NCI-H1048 (cell line): ENCODE measurements around the gene SFRP2.

Source experiments
- DNase-seq: peaks from one replicate; lab custom pipeline; 2025; lab: John Stamatoyannopoulos, UW

SFRP2 gene

GRCh38 chr4:153794006-153794405 is 5.1 kb upstream of the SFRP2 start:
- DNase-seq, result no peak

- DNase-seq, result no peak
Observed at GRCh38 chr4:153792618-153793247, 3.9 kb upstream of the SFRP2 start.

- no peak for DNase-seq
Observed at GRCh38 chr4:153791746-153792617, 3.1 kb upstream of the SFRP2 start.

- no peak for DNase-seq
Observed at GRCh38 chr4:153790962-153791551, 2.2 kb upstream of the SFRP2 start.

GRCh38 chr4:153790500-153790865 is 1.6 kb upstream of the SFRP2 start:
- no peak for DNase-seq

- no peak for DNase-seq
Observed at GRCh38 chr4:153789741-153790499, 1.0 kb upstream of the SFRP2 start.

- DNase-seq, result no peak
Observed at GRCh38 chr4:153788051-153788412, 851 bp downstream of the SFRP2 start.

- no peak for DNase-seq
Observed at GRCh38 chr4:153787575-153787974, 1.3 kb downstream of the SFRP2 start.

GRCh38 chr4:153787061-153787560 is 1.8 kb downstream of the SFRP2 start:
- DNase-seq, result no peak

GRCh38 chr4:153785910-153786721 is 2.8 kb downstream of the SFRP2 start:
- no peak for DNase-seq

GRCh38 chr4:153784166-153784699 is 4.7 kb downstream of the SFRP2 start:
- no peak for DNase-seq

GRCh38 chr4:153782581-153782980 is 6.3 kb downstream of the SFRP2 start:
- no peak for DNase-seq

GRCh38 chr4:153781717-153782416 is 7.0 kb downstream of the SFRP2 start:
- DNase-seq, result no peak

GRCh38 chr4:153781280-153781679 is 7.6 kb downstream of the SFRP2 start:
- DNase-seq, result no peak

GRCh38 chr4:153780876-153781275 is 8.0 kb downstream of the SFRP2 start:
- no peak for DNase-seq

- DNase-seq, result no peak
Observed at GRCh38 chr4:153780221-153780620, 8.7 kb downstream of the SFRP2 start.

- DNase-seq, result no peak
Observed at GRCh38 chr4:153778383-153778782, 10.5 kb downstream of the SFRP2 start.

- DNase-seq, result no peak
Observed at GRCh38 chr4:153777421-153777820, 11.5 kb downstream of the SFRP2 start.

GRCh38 chr4:153776601-153777000 is 12.3 kb downstream of the SFRP2 start:
- no peak for DNase-seq

- DNase-seq, result no peak
Observed at GRCh38 chr4:153773236-153773690, 15.6 kb downstream of the SFRP2 start.
